GM23338 (cell line): Measurements from ENCODE around the gene NANS. TPM values are rescaled to one million over a fixed set of nuclear protein-coding genes. Genes with fewer than 3 reads are reported as not detected.

ENCODE experiments used
- ATAC-seq: fragments of 200-7000 bp; cut with Tn5 transposase; 3 replicates; pipeline ENCODE4 v1.9.1; 2020
- DNase-seq: peaks from one replicate; pipeline ENCODE4 v3.0.0-alpha.2; 2015; ENCODE audit warnings: low spot score
- H2AFZ ChIP-seq: fragments of 200-600 bp; sonication (generic); 2 replicates; pipeline ENCODE4 v1.8.0; 2016; ENCODE audit warnings: antibody characterized with exemption, mild to moderate bottlenecking, moderate library complexity
- H3F3A ChIP-seq: fragments of 200-600 bp; sonication (generic); replicated peaks from 2 replicates; pipeline ENCODE4 v1.8.0; 2017; ENCODE audit warnings: antibody characterized with exemption, mixed run types, low read depth
- H3K27ac ChIP-seq: fragments of 200-600 bp; sonication (generic); 2 replicates; pipeline ENCODE4 v1.6.1; 2016; ENCODE audit warnings: low read depth
- H3K27me3 ChIP-seq: fragments of 200-600 bp; sonication (generic); 2 replicates; pipeline ENCODE4 v1.8.0; 2016; ENCODE audit warnings: mild to moderate bottlenecking, mixed run types, moderate library complexity; ENCODE audit not compliant: insufficient read depth
- H3K36me3 ChIP-seq: fragments of 200-600 bp; sonication (generic); 2 replicates; pipeline ENCODE4 v1.8.0; 2016; ENCODE audit warnings: mild to moderate bottlenecking; ENCODE audit not compliant: insufficient read depth
- H3K4me1 ChIP-seq: fragments of 200-600 bp; sonication (generic); 2 replicates; pipeline ENCODE4 v1.8.0; 2016; ENCODE audit warnings: mild to moderate bottlenecking, moderate library complexity; ENCODE audit not compliant: insufficient read depth
- H3K4me2 ChIP-seq: fragments of 200-600 bp; sonication (generic); 2 replicates; pipeline ENCODE4 v1.7.1; 2017; ENCODE audit warnings: mixed run types
- H3K4me3 ChIP-seq: fragments of 200-600 bp; sonication (generic); 2 replicates; pipeline ENCODE4 v1.6.1; 2016; ENCODE audit warnings: mixed run types
- H3K79me2 ChIP-seq: fragments of 200-600 bp; sonication (generic); replicated peaks from 2 replicates; pipeline ENCODE4 v1.8.0; 2017; ENCODE audit warnings: mild to moderate bottlenecking; ENCODE audit not compliant: insufficient read depth
- H3K9me2 ChIP-seq: fragments of 200-600 bp; sonication (generic); 2 replicates; pipeline ENCODE4 v1.8.0; 2017; ENCODE audit not compliant: insufficient read depth
- H4K20me1 ChIP-seq: fragments of 200-600 bp; sonication (generic); replicated peaks from 2 replicates; pipeline ENCODE4 v1.8.0; 2017; ENCODE audit warnings: mild to moderate bottlenecking; ENCODE audit not compliant: insufficient read depth
- H3K27ac Mint-ChIP-seq: 2 replicates; pipeline ENCODE4 v1.8.0; 2020; ENCODE audit warnings: inconsistent platforms, mild to moderate bottlenecking, moderate library complexity, mixed read lengths
- H3K27me3 Mint-ChIP-seq: 3 replicates; pipeline ENCODE4 v1.8.0; 2022; ENCODE audit warnings: low read depth, mild to moderate bottlenecking, moderate library complexity, mixed read lengths, inconsistent platforms; ENCODE audit not compliant: insufficient read depth, poor library complexity
- H3K36me3 Mint-ChIP-seq: 3 replicates; pipeline ENCODE4 v1.8.0; 2021; ENCODE audit warnings: low read depth, mild to moderate bottlenecking, inconsistent platforms, moderate library complexity, mixed read lengths
- H3K4me1 Mint-ChIP-seq: 3 replicates; pipeline ENCODE4 v1.8.0; 2020; ENCODE audit warnings: mild to moderate bottlenecking, inconsistent platforms, mixed read lengths
- H3K4me3 Mint-ChIP-seq: 3 replicates; pipeline ENCODE4 v1.8.0; 2021; ENCODE audit warnings: moderate library complexity, mild to moderate bottlenecking, inconsistent platforms, mixed read lengths
- H3K9me3 Mint-ChIP-seq: 3 replicates; pipeline ENCODE4 v1.8.0; 2020; ENCODE audit warnings: moderate library complexity, mild to moderate bottlenecking, inconsistent platforms, mixed read lengths
- CREB1 ChIP-seq: fragments of 250-450 bp; sonication (Bioruptor Pico); IDR thresholded peaks from 2 replicates; pipeline ENCODE4 v1.5.0; 2020; ENCODE audit warnings: low read depth, mild to moderate bottlenecking, moderate library complexity
- CTCF ChIP-seq, 2 experiments: fragments of 200-600 bp in 1 of 2; sonication (generic) in 1 of 2; conservative IDR thresholded peaks; 2 replicates each; pipeline versions ENCODE4 v1.5.1 to v1.6.1; 2016 to 2017; ENCODE audit warnings: antibody characterized with exemption in 2 of 2, low read depth in 2 of 2, mild to moderate bottlenecking in 2 of 2, moderate library complexity in 1 of 2
- ETS1 ChIP-seq: IDR thresholded peaks from 2 replicates; pipeline ENCODE4 v1.6.1; 2016; ENCODE audit warnings: antibody characterized with exemption
- EZH2 ChIP-seq: fragments of 200-600 bp; sonication (generic); IDR thresholded peaks from one replicate; pipeline ENCODE4 v1.8.0; 2017; ENCODE audit warnings: antibody characterized with exemption, mild to moderate bottlenecking, low read depth; ENCODE audit not compliant: unreplicated experiment
- EZH2phosphoT487 ChIP-seq: fragments of 200-600 bp; sonication (generic); IDR thresholded peaks from one replicate; pipeline ENCODE4 v1.8.1; 2018; ENCODE audit warnings: antibody characterized with exemption; ENCODE audit not compliant: unreplicated experiment
- JUNB ChIP-seq: IDR thresholded peaks from one replicate; pipeline ENCODE4 v1.6.1; 2016; ENCODE audit warnings: antibody characterized with exemption; ENCODE audit not compliant: unreplicated experiment
- NANOG ChIP-seq: IDR thresholded peaks from 2 replicates; pipeline ENCODE4 v1.6.1; 2016; ENCODE audit warnings: antibody characterized with exemption, borderline replicate concordance
- POLR2AphosphoS5 ChIP-seq: IDR thresholded peaks from 2 replicates; pipeline ENCODE4 v1.6.1; 2016; ENCODE audit warnings: antibody characterized with exemption, low read depth
- STAT1 ChIP-seq: IDR thresholded peaks from one replicate; pipeline ENCODE4 v1.6.1; 2016; ENCODE audit warnings: antibody characterized with exemption; ENCODE audit not compliant: unreplicated experiment
- ZNF114 ChIP-seq: fragments of 250-450 bp; sonication (Bioruptor Pico); IDR thresholded peaks from 2 replicates; pipeline ENCODE4 v1.5.0; 2020; ENCODE audit warnings: mild to moderate bottlenecking, moderate library complexity
- ZNF331 ChIP-seq: fragments of 250-450 bp; sonication (Bioruptor Pico); IDR thresholded peaks from 2 replicates; pipeline ENCODE4 v1.5.0; 2020; ENCODE audit warnings: low read depth, mild to moderate bottlenecking, moderate library complexity
- polyA plus RNA-seq: library from polyadenylated mRNA; unstranded; fragments of >200 nt; fragmentation: Nextera tagmentation; extraction: Ambion mirVana; gene quantifications from 2 replicates; pipeline ENCODE4 v1.2.1, GENCODE V29; 2016
- total RNA-seq: library from RNA; depleted of rRNA; stranded (reverse); fragments of >200 nt; shearing (Covaris generic); gene quantifications from 2 replicates; pipeline ENCODE4 v1.2.3, GENCODE V29; 2014
- TF ChIP-seq, protein P1 (sequence below): IDR thresholded peaks from one replicate; pipeline ENCODE4 v1.6.1; 2018; ENCODE audit warnings: antibody characterized with exemption; ENCODE audit not compliant: unreplicated experiment
- TF ChIP-seq, protein P2 (sequence below): fragments of 250-450 bp; sonication (Bioruptor Pico); IDR thresholded peaks from 2 replicates; pipeline ENCODE4 v1.5.0; 2020; ENCODE audit warnings: mild to moderate bottlenecking, moderate library complexity

The NANS gene
- total and polyA plus RNA-seq, 2 experiments from 2014 or later: 67.3 to 77.4 TPM

- TF ChIP-seq STAT1: no peak
- TF ChIP-seq ZNF114 (CRISPR knock-in tag): no peak
- TF ChIP-seq EZH2: no peak
- no peak for TF ChIP-seq CREB1
- TF ChIP-seq NANOG: no peak
- TF ChIP-seq, protein P1, sequence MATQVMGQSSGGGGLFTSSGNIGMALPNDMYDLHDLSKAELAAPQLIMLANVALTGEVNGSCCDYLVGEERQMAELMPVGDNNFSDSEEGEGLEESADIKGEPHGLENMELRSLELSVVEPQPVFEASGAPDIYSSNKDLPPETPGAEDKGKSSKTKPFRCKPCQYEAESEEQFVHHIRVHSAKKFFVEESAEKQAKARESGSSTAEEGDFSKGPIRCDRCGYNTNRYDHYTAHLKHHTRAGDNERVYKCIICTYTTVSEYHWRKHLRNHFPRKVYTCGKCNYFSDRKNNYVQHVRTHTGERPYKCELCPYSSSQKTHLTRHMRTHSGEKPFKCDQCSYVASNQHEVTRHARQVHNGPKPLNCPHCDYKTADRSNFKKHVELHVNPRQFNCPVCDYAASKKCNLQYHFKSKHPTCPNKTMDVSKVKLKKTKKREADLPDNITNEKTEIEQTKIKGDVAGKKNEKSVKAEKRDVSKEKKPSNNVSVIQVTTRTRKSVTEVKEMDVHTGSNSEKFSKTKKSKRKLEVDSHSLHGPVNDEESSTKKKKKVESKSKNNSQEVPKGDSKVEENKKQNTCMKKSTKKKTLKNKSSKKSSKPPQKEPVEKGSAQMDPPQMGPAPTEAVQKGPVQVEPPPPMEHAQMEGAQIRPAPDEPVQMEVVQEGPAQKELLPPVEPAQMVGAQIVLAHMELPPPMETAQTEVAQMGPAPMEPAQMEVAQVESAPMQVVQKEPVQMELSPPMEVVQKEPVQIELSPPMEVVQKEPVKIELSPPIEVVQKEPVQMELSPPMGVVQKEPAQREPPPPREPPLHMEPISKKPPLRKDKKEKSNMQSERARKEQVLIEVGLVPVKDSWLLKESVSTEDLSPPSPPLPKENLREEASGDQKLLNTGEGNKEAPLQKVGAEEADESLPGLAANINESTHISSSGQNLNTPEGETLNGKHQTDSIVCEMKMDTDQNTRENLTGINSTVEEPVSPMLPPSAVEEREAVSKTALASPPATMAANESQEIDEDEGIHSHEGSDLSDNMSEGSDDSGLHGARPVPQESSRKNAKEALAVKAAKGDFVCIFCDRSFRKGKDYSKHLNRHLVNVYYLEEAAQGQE: no peak
- TF ChIP-seq ETS1: no peak
- TF ChIP-seq EZH2phosphoT487: no peak
- TF ChIP-seq, protein P2, sequence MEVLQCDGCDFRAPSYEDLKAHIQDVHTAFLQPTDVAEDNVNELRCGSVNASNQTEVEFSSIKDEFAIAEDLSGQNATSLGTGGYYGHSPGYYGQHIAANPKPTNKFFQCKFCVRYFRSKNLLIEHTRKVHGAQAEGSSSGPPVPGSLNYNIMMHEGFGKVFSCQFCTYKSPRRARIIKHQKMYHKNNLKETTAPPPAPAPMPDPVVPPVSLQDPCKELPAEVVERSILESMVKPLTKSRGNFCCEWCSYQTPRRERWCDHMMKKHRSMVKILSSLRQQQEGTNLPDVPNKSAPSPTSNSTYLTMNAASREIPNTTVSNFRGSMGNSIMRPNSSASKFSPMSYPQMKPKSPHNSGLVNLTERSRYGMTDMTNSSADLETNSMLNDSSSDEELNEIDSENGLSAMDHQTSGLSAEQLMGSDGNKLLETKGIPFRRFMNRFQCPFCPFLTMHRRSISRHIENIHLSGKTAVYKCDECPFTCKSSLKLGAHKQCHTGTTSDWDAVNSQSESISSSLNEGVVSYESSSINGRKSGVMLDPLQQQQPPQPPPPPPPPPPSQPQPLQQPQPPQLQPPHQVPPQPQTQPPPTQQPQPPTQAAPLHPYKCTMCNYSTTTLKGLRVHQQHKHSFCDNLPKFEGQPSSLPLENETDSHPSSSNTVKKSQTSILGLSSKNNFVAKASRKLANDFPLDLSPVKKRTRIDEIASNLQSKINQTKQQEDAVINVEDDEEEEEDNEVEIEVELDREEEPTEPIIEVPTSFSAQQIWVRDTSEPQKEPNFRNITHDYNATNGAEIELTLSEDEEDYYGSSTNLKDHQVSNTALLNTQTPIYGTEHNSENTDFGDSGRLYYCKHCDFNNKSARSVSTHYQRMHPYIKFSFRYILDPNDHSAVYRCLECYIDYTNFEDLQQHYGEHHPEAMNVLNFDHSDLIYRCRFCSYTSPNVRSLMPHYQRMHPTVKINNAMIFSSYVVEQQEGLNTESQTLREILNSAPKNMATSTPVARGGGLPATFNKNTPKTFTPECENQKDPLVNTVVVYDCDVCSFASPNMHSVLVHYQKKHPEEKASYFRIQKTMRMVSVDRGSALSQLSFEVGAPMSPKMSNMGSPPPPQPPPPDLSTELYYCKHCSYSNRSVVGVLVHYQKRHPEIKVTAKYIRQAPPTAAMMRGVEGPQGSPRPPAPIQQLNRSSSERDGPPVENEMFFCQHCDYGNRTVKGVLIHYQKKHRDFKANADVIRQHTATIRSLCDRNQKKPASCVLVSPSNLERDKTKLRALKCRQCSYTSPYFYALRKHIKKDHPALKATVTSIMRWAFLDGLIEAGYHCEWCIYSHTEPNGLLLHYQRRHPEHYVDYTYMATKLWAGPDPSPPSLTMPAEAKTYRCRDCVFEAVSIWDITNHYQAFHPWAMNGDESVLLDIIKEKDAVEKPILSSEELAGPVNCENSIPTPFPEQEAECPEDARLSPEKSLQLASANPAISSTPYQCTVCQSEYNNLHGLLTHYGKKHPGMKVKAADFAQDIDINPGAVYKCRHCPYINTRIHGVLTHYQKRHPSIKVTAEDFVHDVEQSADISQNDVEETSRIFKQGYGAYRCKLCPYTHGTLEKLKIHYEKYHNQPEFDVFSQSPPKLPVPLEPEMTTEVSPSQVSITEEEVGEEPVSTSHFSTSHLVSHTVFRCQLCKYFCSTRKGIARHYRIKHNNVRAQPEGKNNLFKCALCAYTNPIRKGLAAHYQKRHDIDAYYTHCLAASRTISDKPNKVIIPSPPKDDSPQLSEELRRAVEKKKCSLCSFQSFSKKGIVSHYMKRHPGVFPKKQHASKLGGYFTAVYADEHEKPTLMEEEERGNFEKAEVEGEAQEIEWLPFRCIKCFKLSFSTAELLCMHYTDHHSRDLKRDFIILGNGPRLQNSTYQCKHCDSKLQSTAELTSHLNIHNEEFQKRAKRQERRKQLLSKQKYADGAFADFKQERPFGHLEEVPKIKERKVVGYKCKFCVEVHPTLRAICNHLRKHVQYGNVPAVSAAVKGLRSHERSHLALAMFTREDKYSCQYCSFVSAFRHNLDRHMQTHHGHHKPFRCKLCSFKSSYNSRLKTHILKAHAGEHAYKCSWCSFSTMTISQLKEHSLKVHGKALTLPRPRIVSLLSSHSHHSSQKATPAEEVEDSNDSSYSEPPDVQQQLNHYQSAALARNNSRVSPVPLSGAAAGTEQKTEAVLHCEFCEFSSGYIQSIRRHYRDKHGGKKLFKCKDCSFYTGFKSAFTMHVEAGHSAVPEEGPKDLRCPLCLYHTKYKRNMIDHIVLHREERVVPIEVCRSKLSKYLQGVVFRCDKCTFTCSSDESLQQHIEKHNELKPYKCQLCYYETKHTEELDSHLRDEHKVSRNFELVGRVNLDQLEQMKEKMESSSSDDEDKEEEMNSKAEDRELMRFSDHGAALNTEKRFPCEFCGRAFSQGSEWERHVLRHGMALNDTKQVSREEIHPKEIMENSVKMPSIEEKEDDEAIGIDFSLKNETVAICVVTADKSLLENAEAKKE: no peak
- no peak for TF ChIP-seq CTCF (conservative IDR thresholded peaks at IDR 0.05; ENCODE audit: low read depth in 2 of 2)
- no peak for TF ChIP-seq POLR2AphosphoS5
- no peak for TF ChIP-seq JUNB
- TF ChIP-seq ZNF331: no peak
- 0 out of 3 replicates have a peak, but pooled peaks cover 3% of the 10 kb centered on the region for H3K36me3 Mint-ChIP-seq
- DNase-seq: no peak
- H2AFZ ChIP-seq: no peak overlapping the region
- H3K27ac ChIP-seq: no peak overlapping the region
- H3K4me3 ChIP-seq: no peak overlapping the region
- H3K79me2 ChIP-seq: peaks cover 2% of the 10 kb centered on the region; the same call in 1 of the 2 replicates
- no peak overlapping the region for H3K4me3 Mint-ChIP-seq
- no peak overlapping the region for H3K4me2 ChIP-seq
- peaks cover 6% of the 10 kb centered on the region; the same call in 1 of the 2 replicates for H4K20me1 ChIP-seq
- no peaks in the 10 kb centered on the region for H3K9me2 ChIP-seq
- H3K27me3 ChIP-seq: no peaks in the 10 kb centered on the region
- H3K4me1 Mint-ChIP-seq: peaks cover 22% of the 10 kb centered on the region
- H3K4me1 ChIP-seq: peaks cover 10% of the 10 kb centered on the region
- no peaks in the 10 kb centered on the region for H3K36me3 ChIP-seq
- no peak for ATAC-seq
- H3K9me3 Mint-ChIP-seq: no peaks in the 10 kb centered on the region
- no peak overlapping the region for H3K27ac Mint-ChIP-seq
- H3F3A ChIP-seq: 0 out of 2 replicates have a peak, but pooled peaks cover 5% of the 10 kb centered on the region
- H3K27me3 Mint-ChIP-seq: peaks cover 1% of the 10 kb centered on the region
Observed at GRCh38 chr9:98071737-98072136, 15.2 kb downstream of the NANS start.
